Heart right ventricle (tissue), 16 donors: ENCODE results near the gene DROSHA. TPM values are rescaled to one million over a fixed set of nuclear protein-coding genes. Genes with fewer than 3 reads are reported as not detected.
A peak's percentile ranks its signal among the peaks of the same experiment; 100 is the strongest.

Experiments used
- ATAC-seq, 8 donors: fragments of 200-7000 bp; cut with Tn5 transposase; one replicate each; pipeline ENCODE4 v1.9.1; 2020; ENCODE audit warnings: mild to moderate bottlenecking in 8 of 8, moderate library complexity in 8 of 8, moderate number of reproducible peaks in 1 of 8
- DNase-seq, 2 donors: peaks; one replicate each; pipeline ENCODE4 v3.0.0-alpha.2; 2020
- H3K27ac ChIP-seq, 10 donors: fragments of 200-600 bp; sonication (generic) in 2 of 10; one replicate each; pipeline versions ENCODE4 v1.5.0 to v1.8.0; 2020 to 2022; ENCODE audit warnings: mild to moderate bottlenecking in 3 of 10
- H3K27me3 ChIP-seq, 7 donors: fragments of 200-600 bp; one replicate each; pipeline ENCODE4 v1.8.0; 2021 to 2022; ENCODE audit warnings: mild to moderate bottlenecking in 2 of 7
- H3K36me3 ChIP-seq, 9 donors: fragments of 200-600 bp; sonication (generic) in 1 of 9; one replicate each; pipeline versions ENCODE4 v1.5.0 to v1.8.0; 2020 to 2022; ENCODE audit warnings: mild to moderate bottlenecking in 2 of 9
- H3K4me1 ChIP-seq, 9 donors: fragments of 200-600 bp; sonication (generic) in 1 of 9; one replicate each; pipeline versions ENCODE4 v1.5.0 to v1.8.0; 2020 to 2022; ENCODE audit warnings: mild to moderate bottlenecking in 4 of 9
- H3K4me3 ChIP-seq, 10 donors: fragments of 200-600 bp; sonication (generic) in 2 of 10; one replicate each; pipeline versions ENCODE4 v1.5.0 to v1.8.0; 2020 to 2022; ENCODE audit warnings: mild to moderate bottlenecking in 7 of 10, moderate library complexity in 2 of 10
- H3K9me3 ChIP-seq, 11 donors: fragments of 200-600 bp in 10 of 11; sonication (generic) in 2 of 11; one replicate each; pipeline versions ENCODE4 v1.5.0 to v1.8.0; 2013 to 2022; ENCODE audit warnings: mild to moderate bottlenecking in 2 of 11, control low read depth in 1 of 11, moderate library complexity in 1 of 11
- CTCF ChIP-seq, 9 donors: fragments of 200-600 bp; sonication (generic) in 2 of 9; IDR thresholded peaks; one replicate each; pipeline versions ENCODE4 v1.5.0 to v1.8.0; 2021 to 2022; ENCODE audit warnings: antibody characterized with exemption in 9 of 9, mild to moderate bottlenecking in 5 of 9, moderate library complexity in 1 of 9
- WGBS, 2 donors: extraction: QIAGEN DNeasy Blood & Tissue Kit; methylation state at CpG; one replicate each; pipeline ENCODE4 v1.1.7; 2013; ENCODE audit warnings: inconsistent platforms in 1 of 2; 5-methylcytosine and 5-hydroxymethylcytosine counted together
- intact Hi-C, 10 donors: fragments of 100-400 bp; cut with DNase I; formaldehyde crosslinking; loops; one replicate each; pipeline versions ENCODE4 v1.11.1 to v1.14.2; 2022
- polyA plus RNA-seq, 2 donors: library from polyadenylated mRNA; stranded (reverse); fragments of 200-250 nt; gene quantifications; one replicate each; pipeline ENCODE4 v1.2.3, GENCODE V29; 2013
- total RNA-seq, 10 donors: library from RNA; stranded (reverse); fragmentation: NEBNext Ultra II Directional in 3 of 10; extraction: Animal tissue kit (Norgen Biotek cat#: 25700) in 3 of 10; gene quantifications; one replicate each; pipeline versions ENCODE4 v1.2.1 to v1.2.4, GENCODE V29; 2021 to 2023
- donor health status: Arrhythmogenic right ventricular cardiomyopathy.
- donor health status: ischemic (EF 13 %, LVEDD 7.1; RV severe dilation, severe dysfunction).
- donor health status: healthy with polysubstance abuse.
- donor health status: DM: no; HTN: yes; CAD: no.
- donor health status: DM: no; HTN: no; CAD: no.
- donor health status: ischemic (EF 25% LVEDD 6.9; RV normal size, moderate dysfunction).
- donor health status: ischemic (EF 25% LVEDD 5.7; RV mildly dilated, moderate dysfunction).
- donor health status: healthy.
- donor health status: DM: yes; HTN: yes; CAD: no.
- donor health status: Ischemic cardiomyopathy.
- donor health status: ischemic (EF 35%, LVEDD 5.7; RV mildly dilated, moderate dysfunction).
- donor health status: nonischemic (EF 11% LVEDD 7.7; RV severe dilation, severe dysfunction).
- donor health status: DM: yes; HTN: yes; CAD: no.
- donor health status: PGD.
- donor health status: ischemic (EF 29% LVEDD 5.4; RV normal size, mild dysfunction).
- donor health status: nonischemic (EF 23%, LVEDD 6.1; RV moderate dilation, normal function).

Gene DROSHA
- total and polyA plus RNA-seq, 12 donors = 29.8 to 47.6 (median 36.2) TPM

- DNase-seq = no peak
- TF ChIP-seq CTCF (IDR thresholded peaks at IDR 0.05) = no peak
- Histone ChIP-seq H3K4me1 (peaks cover 0 to 10% (median 0%) of the 10 kb centered on the region in 9 donors), H3K27ac (no peak overlapping the region), H3K4me3 (no peak overlapping the region), H3K27me3 (no peaks in the 10 kb centered on the region), H3K36me3 (peaks cover 0 to 78% (median 14%) of the 10 kb centered on the region in 9 donors), H3K9me3 (no peaks in the 10 kb centered on the region)
- WGBS, 2 donors = 96 to 100% methylated on average over 5 of the region's 5 CpGs
- ATAC-seq = no peak
- intact Hi-C loops = no loop called here
Observed at GRCh38 chr5:31477971-31478370, 53.9 kb downstream of the DROSHA start.

GRCh38 chr5:31477516-31477915 is 54.4 kb downstream of the DROSHA start:
- ATAC-seq = no peak
- Histone ChIP-seq H3K27me3 (no peaks in the 10 kb centered on the region), H3K4me1 (peaks cover 0 to 10% (median 0%) of the 10 kb centered on the region in 9 donors), H3K9me3 (no peaks in the 10 kb centered on the region), H3K4me3 (no peak overlapping the region), H3K36me3 (peaks cover 0 to 78% (median 14%) of the 10 kb centered on the region in 9 donors), H3K27ac (no peak overlapping the region)
- no peak for TF ChIP-seq CTCF (IDR thresholded peaks at IDR 0.05)
- WGBS, 2 donors = 97 to 99% methylated on average over 2 of the region's 2 CpGs
- intact Hi-C loops = no loop called here
- DNase-seq = no peak

- DNase-seq (no peak), ATAC-seq (peak in 3 of 8 donors; percentile 33 to 51 (median 38))
- WGBS, 2 donors = 52% methylated on average over 4 of the region's 4 CpGs
- intact Hi-C loops = no loop called here
- Histone ChIP-seq H3K27me3 (no peaks in the 10 kb centered on the region), H3K4me3 (no peak overlapping the region), H3K9me3 (no peaks in the 10 kb centered on the region), H3K4me1 (peaks cover 0 to 10% (median 0%) of the 10 kb centered on the region in 9 donors), H3K36me3 (peaks cover 0 to 78% (median 6%) of the 10 kb centered on the region in 9 donors), H3K27ac (peak overlapping the region in 1 of 10 donors; percentile 24)
- TF ChIP-seq CTCF (IDR thresholded peaks at IDR 0.05) = no peak
Observed at GRCh38 chr5:31476738-31477141, 55.2 kb downstream of the DROSHA start.

GRCh38 chr5:31471916-31472315 is 60.0 kb downstream of the DROSHA start:
- TF ChIP-seq CTCF (IDR thresholded peaks at IDR 0.05) = no peak
- H3K9me3 ChIP-seq = no peaks in the 10 kb centered on the region
- peaks cover 0 to 60% (median 5%) of the 10 kb centered on the region in 9 donors for H3K36me3 ChIP-seq
- no peak overlapping the region for H3K4me3 ChIP-seq
- no peak for DNase-seq
- intact Hi-C loops = no loop called here
- peaks cover 0 to 14% (median 0%) of the 10 kb centered on the region in 9 donors for H3K4me1 ChIP-seq
- H3K27ac ChIP-seq = no peak overlapping the region
- 84 to 86% methylated on average over 1 of the region's 1 CpG for WGBS, 2 donors
- no peaks in the 10 kb centered on the region for H3K27me3 ChIP-seq
- ATAC-seq = no peak
